GM12878 (cell line): ENCODE data around the gene CRYL1. TPM values are rescaled to one million over a fixed set of nuclear protein-coding genes. Genes with fewer than 3 reads are reported as not detected.

ENCODE experiments used
- ATAC-seq: fragments of 200-7000 bp; cut with Tn5 transposase; 3 replicates; pipeline ENCODE4 v1.9.1; 2020; ENCODE audit warnings: mild to moderate bottlenecking, moderate library complexity
- BruUV-seq: library from RNA; stranded (reverse); fragments of 400-500 nt; replicated peaks from 2 replicates; lab custom pipeline; 2021; lab: Mats Ljungman, UMichigan
- CTCF ChIA-PET: fragments of 300-600 bp; sonication (Branson Sonifier 250); formaldehyde crosslinking; extraction: SDS; loops from one replicate; lab custom pipeline; 2021; ENCODE audit warnings: inconsistent platforms; lab: Yijun Ruan, JAX
- POLR2A ChIA-PET: fragments of 350-600 bp; formaldehyde crosslinking; extraction: SDS; loops from one replicate; lab custom pipeline; 2021; ENCODE audit warnings: inconsistent platforms; lab: Charles Lee
- RAD21 ChIA-PET: fragments of 300-600 bp; sonication (Branson Sonifier 250); formaldehyde crosslinking; loops from one replicate; lab custom pipeline; 2023; ENCODE audit warnings: antibody characterized with exemption; ENCODE audit not compliant: unreplicated experiment; lab: Charles Lee
- SMC1A ChIA-PET: fragments of 300-600 bp; sonication (Branson Sonifier 250); formaldehyde crosslinking; loops from one replicate; lab custom pipeline; 2023; ENCODE audit not compliant: unreplicated experiment, uncharacterized antibody; lab: Charles Lee
- DNase-seq: peaks from one replicate; pipeline ENCODE4 v3.0.0-alpha.2; 2011; ENCODE audit warnings: low read depth, low spot score
- FAIRE-seq: peaks from 3 replicates; lab custom pipeline; 2011; peaks lifted over from hg19 to GRCh38; lab: Jason Lieb, UNC
- H2AFZ ChIP-seq: 2 replicates; pipeline ENCODE4 v1.6.0; 2011; ENCODE audit warnings: low read depth, low read length, control low read depth; ENCODE audit not compliant: control insufficient read depth
- H3K27ac ChIP-seq: 2 replicates; pipeline ENCODE4 v1.5.1; 2011; ENCODE audit warnings: control low read depth; ENCODE audit not compliant: control insufficient read depth, insufficient read depth
- H3K27me3 ChIP-seq, 2 experiments: replicated peaks in 1 of 2; 2 replicates each; pipeline versions ENCODE4 v1.6.0 to v1.6.1; 2011; ENCODE audit warnings: low read length in 1 of 2; ENCODE audit not compliant: control insufficient read depth in 2 of 2, insufficient read depth in 2 of 2
- H3K36me3 ChIP-seq, 2 experiments: 2 replicates each; pipeline ENCODE4 v1.5.1; 2011; ENCODE audit warnings: low read length in 1 of 2; ENCODE audit not compliant: control insufficient read depth in 2 of 2, insufficient read depth in 2 of 2
- H3K4me1 ChIP-seq: 2 replicates; pipeline ENCODE4 v1.6.1; 2011; ENCODE audit warnings: mild to moderate bottlenecking, low read length, moderate library complexity, mixed read lengths; ENCODE audit not compliant: control insufficient read depth, insufficient read depth
- H3K4me2 ChIP-seq: 2 replicates; pipeline ENCODE4 v1.6.0; 2011; ENCODE audit warnings: control low read depth; ENCODE audit not compliant: control insufficient read depth, insufficient read depth
- H3K4me3 ChIP-seq: fragments of 200-600 bp; sonication (generic); 2 replicates; pipeline ENCODE4 v1.5.1; 2016
- H3K79me2 ChIP-seq: 2 replicates; pipeline ENCODE4 v1.6.0; 2011; ENCODE audit warnings: low read length; ENCODE audit not compliant: control insufficient read depth, insufficient read depth
- H3K9ac ChIP-seq: 2 replicates; pipeline ENCODE4 v1.8.0; 2011; ENCODE audit warnings: low read length, control low read depth, mixed read lengths; ENCODE audit not compliant: control insufficient read depth, insufficient read depth
- H3K9me3 ChIP-seq: replicated peaks from 3 replicates; pipeline ENCODE4 v1.5.1; 2011; ENCODE audit warnings: mild to moderate bottlenecking, low read length; ENCODE audit not compliant: control insufficient read depth, insufficient read depth
- H4K20me1 ChIP-seq: 2 replicates; pipeline ENCODE4 v1.6.0; 2011; ENCODE audit not compliant: control insufficient read depth, insufficient read depth
- BMI1 ChIP-seq: fragments of 450-650 bp; IDR thresholded peaks from 2 replicates; pipeline ENCODE4 v1.6.1; 2016; ENCODE audit warnings: mild to moderate bottlenecking, moderate library complexity, borderline replicate concordance
- CREB1 ChIP-seq: IDR thresholded peaks from 2 replicates; pipeline ENCODE4 v1.6.1; 2012; ENCODE audit warnings: low read depth, mild to moderate bottlenecking, inconsistent platforms
- CREM ChIP-seq: IDR thresholded peaks from 2 replicates; pipeline ENCODE4 v1.6.1; 2014; ENCODE audit warnings: antibody characterized with exemption, low read depth
- KLF5 ChIP-seq: fragments of 450-650 bp; IDR thresholded peaks from 2 replicates; pipeline ENCODE4 v1.6.1; 2014; ENCODE audit warnings: mild to moderate bottlenecking; ENCODE audit not compliant: partially characterized antibody
- MEF2A ChIP-seq: IDR thresholded peaks from 2 replicates; pipeline ENCODE4 v1.6.1; 2011; ENCODE audit warnings: low read depth, mild to moderate bottlenecking, low read length, moderate library complexity; ENCODE audit not compliant: insufficient read depth
- NFYB ChIP-seq: IDR thresholded peaks from 2 replicates; pipeline ENCODE4 v1.6.1; 2011; ENCODE audit warnings: low read depth, mild to moderate bottlenecking, low read length, improper control_type of control experiment, moderate library complexity; ENCODE audit not compliant: insufficient read depth
- NR2F1 ChIP-seq: fragments of 450-650 bp; conservative IDR thresholded peaks from 2 replicates; pipeline ENCODE4 v1.6.1; 2017; ENCODE audit warnings: mild to moderate bottlenecking
- RAD51 ChIP-seq: fragments of 450-650 bp; IDR thresholded peaks from 2 replicates; pipeline ENCODE4 v1.6.1; 2016; ENCODE audit warnings: moderate library complexity, mild to moderate bottlenecking, inconsistent platforms
- RUNX3 ChIP-seq: IDR thresholded peaks from 2 replicates; pipeline ENCODE4 v1.6.1; 2012; ENCODE audit warnings: low read length, inconsistent platforms
- SMARCA5 ChIP-seq: fragments of 450-650 bp; IDR thresholded peaks from 2 replicates; pipeline ENCODE4 v1.6.1; 2017; ENCODE audit warnings: mild to moderate bottlenecking
- TCF12 ChIP-seq: IDR thresholded peaks from 2 replicates; pipeline ENCODE4 v1.6.1; 2011; ENCODE audit warnings: low read depth, mild to moderate bottlenecking, low read length
- WGBS: methylation state at CpG from one replicate; pipeline ENCODE4 v1.1.6; 2016; ENCODE audit warnings: low lambda C conversion rate; ENCODE audit not compliant: insufficient replicate concordance, insufficient coverage; ENCODE audit errors: missing lambda C conversion rate; 5-methylcytosine and 5-hydroxymethylcytosine counted together
- in situ Hi-C: fragments of 300-500 bp; cut with MboI; formaldehyde crosslinking; loops from 9 replicates; pipeline ENCODE4 v1.14.3; 2018; ENCODE audit warnings: mixed read lengths
- intact Hi-C: fragments of 100-400 bp; cut with micrococcal nuclease; formaldehyde crosslinking; loops from one replicate; pipeline ENCODE4 v1.14.2; 2022; ENCODE audit not compliant: unreplicated experiment
- polyA plus RNA-seq, 11 experiments: library from polyadenylated mRNA; depleted of rRNA in 4 of 11; unstranded in 6 of 11; stranded (reverse) in 5 of 11; fragments of >200 nt; fragmentation: Nextera tagmentation in 4 of 11; fragmentation: Illumina TruSeq in 1 of 11; extraction: Ambion mirVana in 4 of 11; extraction: Trizol in 1 of 11; gene quantifications; 1 replicate in 1 of 11; 2 replicates in 10 of 11; pipeline versions ENCODE4 v1.2.1 to v1.2.3, GENCODE V29; 2011 to 2016; ENCODE audit warnings: inconsistent platforms in 2 of 11, missing spikeins in 2 of 11, low read depth in 1 of 11
- total RNA-seq, 4 experiments: library from RNA; depleted of rRNA in 3 of 4; stranded (reverse); fragments of >200 nt in 3 of 4; fragmentation: Illumina TruSeq in 1 of 4; extraction: Trizol in 1 of 4; gene quantifications; 2 replicates each; pipeline versions ENCODE4 v1.2.1 to v1.2.3, GENCODE V29; 2013 to 2021
- TF ChIP-seq, protein P1 (sequence below): IDR thresholded peaks from 2 replicates; pipeline ENCODE4 v1.6.1; 2012; ENCODE audit warnings: low read depth, low read length, improper control_type of control experiment
- TF ChIP-seq, protein P2 (sequence below): fragments of 450-650 bp; IDR thresholded peaks from 2 replicates; pipeline ENCODE4 v1.6.1; 2016; ENCODE audit warnings: mild to moderate bottlenecking, moderate library complexity, borderline replicate concordance
- TF ChIP-seq, protein P3 (sequence below): fragments of 450-650 bp; IDR thresholded peaks from 2 replicates; pipeline ENCODE4 v1.6.1; 2017; ENCODE audit warnings: mild to moderate bottlenecking, moderate library complexity

The CRYL1 gene
- total and polyA plus RNA-seq, 10 of the 15 experiments (the other 5 are each of a cell fraction or from before 2014, with no cell fraction given): 5.5 to 36.7 (median 12.2) TPM

GRCh38 chr13:20370815-20371421 is 154.7 kb downstream of the CRYL1 start:
- ChIA-PET POLR2A (no interaction called here), CTCF (no interaction called here), SMC1A (interaction anchor here (0.7 to 1.3 kb wide), 3 partner anchors 12 to 49 kb away, joined by 3 to 4 read pairs (median 4); no protein-coding TSS in a partner anchor), RAD21 (no interaction called here)
- peaks cover 9% of the 10 kb centered on the region for H3K4me1 ChIP-seq
- DNase-seq: no peak
- intact Hi-C loops: loop anchor here (1.0 kb wide), 1 partner anchor 48 kb away; no protein-coding TSS in a partner anchor
- in situ Hi-C loops: no loop called here
- H3K27me3 ChIP-seq: no peaks in the 10 kb centered on the region
- no TSS peak for BruUV-seq
- H2AFZ ChIP-seq: no peak overlapping the region; the same call in 1 of the 2 replicates
- ATAC-seq: peak; percentile 36; the same call in 2 of the 3 replicates
- no peak for FAIRE-seq
- no peaks in the 10 kb centered on the region for H3K9me3 ChIP-seq
- H3K36me3 ChIP-seq: no peaks in the 10 kb centered on the region
- TF ChIP-seq MEF2A: no peak
- no peak for TF ChIP-seq CREB1
- TF ChIP-seq NR2F1: no peak
- TF ChIP-seq RAD51: no peak
- TF ChIP-seq CREM: no peak
- TF ChIP-seq SMARCA5: no peak
- TF ChIP-seq BMI1: no peak
- TF ChIP-seq, protein P1, sequence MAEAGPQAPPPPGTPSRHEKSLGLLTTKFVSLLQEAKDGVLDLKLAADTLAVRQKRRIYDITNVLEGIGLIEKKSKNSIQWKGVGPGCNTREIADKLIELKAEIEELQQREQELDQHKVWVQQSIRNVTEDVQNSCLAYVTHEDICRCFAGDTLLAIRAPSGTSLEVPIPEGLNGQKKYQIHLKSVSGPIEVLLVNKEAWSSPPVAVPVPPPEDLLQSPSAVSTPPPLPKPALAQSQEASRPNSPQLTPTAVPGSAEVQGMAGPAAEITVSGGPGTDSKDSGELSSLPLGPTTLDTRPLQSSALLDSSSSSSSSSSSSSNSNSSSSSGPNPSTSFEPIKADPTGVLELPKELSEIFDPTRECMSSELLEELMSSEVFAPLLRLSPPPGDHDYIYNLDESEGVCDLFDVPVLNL: no peak
- TF ChIP-seq KLF5: no peak
- no peak for TF ChIP-seq RUNX3
- no peak for TF ChIP-seq NFYB
- TF ChIP-seq, protein P2, sequence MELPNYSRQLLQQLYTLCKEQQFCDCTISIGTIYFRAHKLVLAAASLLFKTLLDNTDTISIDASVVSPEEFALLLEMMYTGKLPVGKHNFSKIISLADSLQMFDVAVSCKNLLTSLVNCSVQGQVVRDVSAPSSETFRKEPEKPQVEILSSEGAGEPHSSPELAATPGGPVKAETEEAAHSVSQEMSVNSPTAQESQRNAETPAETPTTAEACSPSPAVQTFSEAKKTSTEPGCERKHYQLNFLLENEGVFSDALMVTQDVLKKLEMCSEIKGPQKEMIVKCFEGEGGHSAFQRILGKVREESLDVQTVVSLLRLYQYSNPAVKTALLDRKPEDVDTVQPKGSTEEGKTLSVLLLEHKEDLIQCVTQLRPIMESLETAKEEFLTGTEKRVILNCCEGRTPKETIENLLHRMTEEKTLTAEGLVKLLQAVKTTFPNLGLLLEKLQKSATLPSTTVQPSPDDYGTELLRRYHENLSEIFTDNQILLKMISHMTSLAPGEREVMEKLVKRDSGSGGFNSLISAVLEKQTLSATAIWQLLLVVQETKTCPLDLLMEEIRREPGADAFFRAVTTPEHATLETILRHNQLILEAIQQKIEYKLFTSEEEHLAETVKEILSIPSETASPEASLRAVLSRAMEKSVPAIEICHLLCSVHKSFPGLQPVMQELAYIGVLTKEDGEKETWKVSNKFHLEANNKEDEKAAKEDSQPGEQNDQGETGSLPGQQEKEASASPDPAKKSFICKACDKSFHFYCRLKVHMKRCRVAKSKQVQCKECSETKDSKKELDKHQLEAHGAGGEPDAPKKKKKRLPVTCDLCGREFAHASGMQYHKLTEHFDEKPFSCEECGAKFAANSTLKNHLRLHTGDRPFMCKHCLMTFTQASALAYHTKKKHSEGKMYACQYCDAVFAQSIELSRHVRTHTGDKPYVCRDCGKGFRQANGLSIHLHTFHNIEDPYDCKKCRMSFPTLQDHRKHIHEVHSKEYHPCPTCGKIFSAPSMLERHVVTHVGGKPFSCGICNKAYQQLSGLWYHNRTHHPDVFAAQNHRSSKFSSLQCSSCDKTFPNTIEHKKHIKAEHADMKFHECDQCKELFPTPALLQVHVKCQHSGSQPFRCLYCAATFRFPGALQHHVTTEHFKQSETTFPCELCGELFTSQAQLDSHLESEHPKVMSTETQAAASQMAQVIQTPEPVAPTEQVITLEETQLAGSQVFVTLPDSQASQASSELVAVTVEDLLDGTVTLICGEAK: no peak
- TF ChIP-seq, protein P3, sequence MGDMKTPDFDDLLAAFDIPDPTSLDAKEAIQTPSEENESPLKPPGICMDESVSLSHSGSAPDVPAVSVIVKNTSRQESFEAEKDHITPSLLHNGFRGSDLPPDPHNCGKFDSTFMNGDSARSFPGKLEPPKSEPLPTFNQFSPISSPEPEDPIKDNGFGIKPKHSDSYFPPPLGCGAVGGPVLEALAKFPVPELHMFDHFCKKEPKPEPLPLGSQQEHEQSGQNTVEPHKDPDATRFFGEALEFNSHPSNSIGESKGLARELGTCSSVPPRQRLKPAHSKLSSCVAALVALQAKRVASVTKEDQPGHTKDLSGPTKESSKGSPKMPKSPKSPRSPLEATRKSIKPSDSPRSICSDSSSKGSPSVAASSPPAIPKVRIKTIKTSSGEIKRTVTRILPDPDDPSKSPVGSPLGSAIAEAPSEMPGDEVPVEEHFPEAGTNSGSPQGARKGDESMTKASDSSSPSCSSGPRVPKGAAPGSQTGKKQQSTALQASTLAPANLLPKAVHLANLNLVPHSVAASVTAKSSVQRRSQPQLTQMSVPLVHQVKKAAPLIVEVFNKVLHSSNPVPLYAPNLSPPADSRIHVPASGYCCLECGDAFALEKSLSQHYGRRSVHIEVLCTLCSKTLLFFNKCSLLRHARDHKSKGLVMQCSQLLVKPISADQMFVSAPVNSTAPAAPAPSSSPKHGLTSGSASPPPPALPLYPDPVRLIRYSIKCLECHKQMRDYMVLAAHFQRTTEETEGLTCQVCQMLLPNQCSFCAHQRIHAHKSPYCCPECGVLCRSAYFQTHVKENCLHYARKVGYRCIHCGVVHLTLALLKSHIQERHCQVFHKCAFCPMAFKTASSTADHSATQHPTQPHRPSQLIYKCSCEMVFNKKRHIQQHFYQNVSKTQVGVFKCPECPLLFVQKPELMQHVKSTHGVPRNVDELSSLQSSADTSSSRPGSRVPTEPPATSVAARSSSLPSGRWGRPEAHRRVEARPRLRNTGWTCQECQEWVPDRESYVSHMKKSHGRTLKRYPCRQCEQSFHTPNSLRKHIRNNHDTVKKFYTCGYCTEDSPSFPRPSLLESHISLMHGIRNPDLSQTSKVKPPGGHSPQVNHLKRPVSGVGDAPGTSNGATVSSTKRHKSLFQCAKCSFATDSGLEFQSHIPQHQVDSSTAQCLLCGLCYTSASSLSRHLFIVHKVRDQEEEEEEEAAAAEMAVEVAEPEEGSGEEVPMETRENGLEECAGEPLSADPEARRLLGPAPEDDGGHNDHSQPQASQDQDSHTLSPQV: no peak
- no peak for TF ChIP-seq TCF12
- H3K27ac ChIP-seq: no peak overlapping the region
- H3K79me2 ChIP-seq: no peaks in the 10 kb centered on the region
- H3K9ac ChIP-seq: no peak overlapping the region
- no peak overlapping the region for H3K4me3 ChIP-seq
- WGBS: 50% methylated on average over 2 of the region's 2 CpGs
- no peaks in the 10 kb centered on the region for H4K20me1 ChIP-seq
- H3K4me2 ChIP-seq: no peak overlapping the region
